Natural killer cell treated with Interleukin-12 subunit alpha and Interleukin-12 subunit beta and Interleukin-15 and Interleukin-18, amount 100 ng/mL, for 72 hours (primary cell): Measurements from ENCODE around the gene CYTH2. TPM values are rescaled to one million over a fixed set of nuclear protein-coding genes. Genes with fewer than 3 reads are reported as not detected.
"Not testable (repeated sequence)": the region's sequence is repeated elsewhere in the genome, so short reads cannot be mapped to it uniquely, and the experiment has no call there.

Source experiments
- ATAC-seq, 2 donors: fragments of 150-1000 bp; cut with Tn5 transposase in 1 of 2; sonication (Bioruptor Pico), chemical (Tn5 transposase) in 1 of 2; 2 replicates each; pipeline ENCODE4 v1.10.0; 2021
- DNase-seq: peaks from one replicate; pipeline ENCODE4 v3.0.0; 2022; ENCODE audit warnings: low spot score
- H3K27ac Mint-ChIP-seq, 2 donors: 1 replicate in 1 of 2; 2 replicates in 1 of 2; pipeline ENCODE4 v1.8.0; 2022; ENCODE audit warnings: mixed read lengths in 2 of 2, mild to moderate bottlenecking in 1 of 2, moderate library complexity in 1 of 2
- H3K27me3 Mint-ChIP-seq, 2 donors: 1 replicate in 1 of 2; 2 replicates in 1 of 2; pipeline ENCODE4 v1.8.0; 2022; ENCODE audit warnings: mixed read lengths in 2 of 2
- H3K36me3 Mint-ChIP-seq: one replicate; pipeline ENCODE4 v1.8.0; 2022; ENCODE audit warnings: mixed read lengths
- H3K4me1 Mint-ChIP-seq, 2 donors: 1 replicate in 1 of 2; 2 replicates in 1 of 2; pipeline ENCODE4 v1.8.0; 2022; ENCODE audit warnings: low read depth in 2 of 2, mixed read lengths in 2 of 2, mild to moderate bottlenecking in 1 of 2
- H3K4me3 Mint-ChIP-seq: one replicate; pipeline ENCODE4 v1.8.0; 2022; ENCODE audit warnings: mixed read lengths
- H3K9me3 Mint-ChIP-seq: 2 replicates; pipeline ENCODE4 v1.8.0; 2022; ENCODE audit warnings: mixed read lengths
- total RNA-seq, 2 donors: library from RNA; stranded (reverse); gene quantifications; one replicate each; pipeline ENCODE4 v1.2.3, GENCODE V29; 2022

Gene CYTH2
- total RNA-seq, 2 donors from 2014 or later = 66.4 to 66.9 TPM

DNA sequence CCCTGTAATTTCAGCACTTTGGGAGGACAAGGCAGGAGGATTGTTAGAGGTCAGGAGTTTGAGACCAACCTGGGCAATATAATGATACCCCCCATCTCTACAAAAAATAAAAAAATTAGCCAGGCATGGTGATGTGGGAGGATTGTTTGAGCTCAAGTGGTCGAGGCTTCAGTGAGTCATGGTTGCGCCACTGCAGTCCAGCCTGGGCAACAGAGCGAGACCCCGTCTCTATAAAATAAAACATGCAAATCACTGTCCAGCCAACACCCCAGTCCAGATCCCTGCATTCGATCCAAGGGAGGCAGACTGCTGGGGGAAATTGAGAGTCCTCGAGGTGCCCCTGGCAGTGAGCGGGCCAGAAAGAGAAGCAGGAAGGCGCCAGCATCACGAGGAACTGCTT, 7.0 kb downstream of the CYTH2 start:
- peaks cover 14 to 29% of the 10 kb centered on the region in 2 donors for H3K4me1 Mint-ChIP-seq
- H3K27ac Mint-ChIP-seq = peak overlapping the region in 1 of 2 donors; percentile 68
- H3K9me3 Mint-ChIP-seq = no peaks in the 10 kb centered on the region
- ATAC-seq (no peak), DNase-seq (no peak)
- no peak overlapping the region for H3K4me3 Mint-ChIP-seq
- H3K27me3 Mint-ChIP-seq = no peaks in the 10 kb centered on the region
- H3K36me3 Mint-ChIP-seq = no peaks in the 10 kb centered on the region

DNA sequence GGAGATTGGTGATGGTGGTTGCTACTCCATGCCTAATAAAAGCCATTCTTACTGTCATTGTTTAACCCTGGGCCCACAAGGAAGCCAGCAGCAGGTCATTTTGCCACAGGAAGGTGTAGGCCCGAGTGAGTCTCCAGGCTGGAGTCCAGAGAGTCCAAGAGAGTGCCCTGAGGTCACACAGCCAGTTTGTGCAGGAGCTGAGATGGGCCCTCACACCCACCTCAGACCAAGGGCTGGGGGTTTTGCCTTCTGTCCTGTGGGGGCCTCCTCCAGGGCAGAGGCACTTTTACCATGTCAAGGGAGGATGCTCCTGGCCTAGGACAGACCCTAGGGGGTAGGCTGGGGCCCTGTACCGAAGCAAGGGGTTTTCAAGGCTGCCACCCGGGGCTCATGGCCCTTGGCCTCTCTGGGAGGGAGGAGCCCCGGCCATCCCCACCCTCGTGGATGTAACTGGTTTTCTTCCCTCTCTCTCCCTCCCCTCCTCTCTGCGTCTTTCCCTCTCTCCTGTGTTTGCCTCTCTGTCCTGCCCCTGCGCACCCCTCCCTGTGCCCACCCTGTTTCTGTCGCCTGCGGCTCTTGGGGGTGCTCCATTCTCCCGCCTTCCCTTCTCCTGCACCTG, 8.0 kb downstream of the CYTH2 start:
- H3K27me3 Mint-ChIP-seq = no peaks in the 10 kb centered on the region
- no peak overlapping the region for H3K27ac Mint-ChIP-seq
- DNase-seq (no peak), ATAC-seq (no peak)
- no peak overlapping the region for H3K4me3 Mint-ChIP-seq
- no peaks in the 10 kb centered on the region for H3K9me3 Mint-ChIP-seq
- no peaks in the 10 kb centered on the region for H3K36me3 Mint-ChIP-seq
- peaks cover 16 to 28% of the 10 kb centered on the region in 2 donors for H3K4me1 Mint-ChIP-seq

DNA sequence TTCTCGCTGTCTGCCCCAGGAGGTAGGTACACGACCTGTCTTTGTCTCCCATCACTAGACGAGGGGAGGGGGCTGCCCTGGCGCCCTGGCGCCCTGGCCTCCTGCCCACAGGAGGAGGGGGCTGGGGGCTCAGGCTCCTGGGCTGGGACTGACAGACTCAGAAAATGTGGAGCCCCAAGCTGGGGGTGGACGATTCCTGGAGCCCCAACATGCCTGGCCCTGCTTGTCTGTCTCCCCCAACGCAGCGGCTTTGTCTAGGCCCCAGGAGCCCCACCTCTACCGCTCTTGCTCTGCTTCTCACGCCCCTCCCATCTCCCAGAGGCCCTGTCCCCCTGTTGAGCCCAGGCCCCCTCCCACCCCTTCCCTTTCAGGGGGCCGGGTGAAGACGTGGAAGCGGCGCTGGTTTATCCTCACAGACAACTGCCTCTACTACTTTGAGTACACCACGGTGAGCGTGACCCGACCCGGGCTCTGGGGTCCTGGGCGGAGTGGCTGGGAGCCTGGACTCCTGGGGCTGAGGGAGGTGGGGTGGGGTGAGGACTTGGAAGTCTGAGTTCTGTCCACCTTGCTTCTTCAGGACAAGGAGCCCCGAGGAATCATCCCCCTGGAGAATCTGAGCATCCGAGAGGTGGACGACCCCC, 8.6 kb downstream of the CYTH2 start:
- Mint-ChIP-seq H3K9me3 (no peaks in the 10 kb centered on the region), H3K4me3 (no peak overlapping the region), H3K27ac (no peak overlapping the region), H3K27me3 (no peaks in the 10 kb centered on the region), H3K36me3 (no peaks in the 10 kb centered on the region), H3K4me1 (peaks cover 16 to 28% of the 10 kb centered on the region in 2 donors)
- DNase-seq (no peak), ATAC-seq (no peak)

DNA sequence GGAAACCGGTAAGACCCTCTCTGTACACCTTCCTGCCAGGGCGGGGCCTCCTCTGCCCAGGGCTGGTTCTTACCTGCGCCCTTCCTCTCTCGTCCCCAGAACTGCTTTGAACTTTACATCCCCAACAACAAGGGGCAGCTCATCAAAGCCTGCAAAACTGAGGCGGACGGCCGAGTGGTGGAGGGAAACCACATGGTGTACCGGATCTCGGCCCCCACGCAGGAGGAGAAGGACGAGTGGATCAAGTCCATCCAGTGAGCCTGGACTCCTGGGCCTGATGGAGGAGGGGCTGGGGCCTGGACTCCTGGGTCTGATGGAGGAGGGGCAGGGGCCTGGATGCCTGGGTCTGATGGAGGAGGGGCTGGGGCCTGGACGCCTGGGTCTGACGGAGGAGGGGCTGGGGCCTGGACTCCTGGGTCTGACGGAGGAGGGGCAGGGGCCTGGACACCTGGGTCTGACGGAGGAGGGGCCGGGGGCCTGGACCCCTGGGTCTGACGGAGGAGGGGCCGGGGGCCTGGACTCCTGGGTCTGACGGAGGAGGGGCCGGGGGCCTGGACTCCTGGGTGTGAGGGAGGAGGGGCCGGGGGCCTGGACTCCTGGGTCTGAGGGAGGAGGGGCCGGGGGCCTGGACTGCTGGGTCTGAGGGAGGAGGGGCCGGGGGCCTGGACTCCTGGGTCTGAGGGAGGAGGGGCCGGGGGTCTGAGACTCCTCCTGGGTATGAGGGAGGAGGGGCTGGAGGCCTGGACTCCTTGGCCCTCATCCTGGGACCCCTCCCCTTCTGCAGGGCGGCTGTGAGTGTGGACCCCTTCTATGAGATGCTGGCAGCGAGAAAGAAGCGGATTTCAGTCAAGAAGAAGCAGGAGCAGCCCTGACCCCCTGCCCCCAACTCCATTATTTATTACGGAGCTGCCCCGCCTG, 9.4 kb downstream of the CYTH2 start:
- H3K4me3 Mint-ChIP-seq = no peak overlapping the region
- DNase-seq = no peak
- ATAC-seq = no peak
- H3K27me3 Mint-ChIP-seq = no peaks in the 10 kb centered on the region
- no peaks in the 10 kb centered on the region for H3K9me3 Mint-ChIP-seq
- H3K4me1 Mint-ChIP-seq = peaks cover 16 to 30% of the 10 kb centered on the region in 2 donors
- H3K27ac Mint-ChIP-seq = peak overlapping the region; percentile 7 to 66
- no peaks in the 10 kb centered on the region for H3K36me3 Mint-ChIP-seq

DNA sequence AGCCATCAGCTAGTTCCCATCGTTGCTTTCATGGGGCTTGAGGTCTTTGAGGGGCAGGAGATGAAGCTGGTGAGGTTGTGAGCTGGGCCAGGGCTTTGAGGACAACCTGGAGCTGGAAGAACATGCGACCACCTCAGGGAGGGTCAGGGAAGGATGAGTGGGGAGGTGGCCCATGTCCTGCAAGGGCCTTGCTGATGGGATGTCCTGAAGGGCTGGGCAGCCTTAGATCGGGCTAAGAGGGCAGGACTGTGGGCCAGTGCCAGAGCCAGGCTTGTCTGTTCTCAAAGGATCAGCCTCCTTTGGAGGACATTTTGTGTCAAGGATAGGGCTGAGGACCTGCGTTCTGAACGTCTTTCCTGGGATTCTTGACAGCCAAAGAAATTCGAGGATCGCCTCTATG, 10.5 kb downstream of the CYTH2 start:
- peak overlapping the region; percentile 7 to 66 for H3K27ac Mint-ChIP-seq
- no peaks in the 10 kb centered on the region for H3K27me3 Mint-ChIP-seq
- H3K4me1 Mint-ChIP-seq = peaks cover 10 to 27% of the 10 kb centered on the region in 2 donors
- peak overlapping the region; percentile 16 for H3K4me3 Mint-ChIP-seq
- no peaks in the 10 kb centered on the region for H3K9me3 Mint-ChIP-seq
- ATAC-seq (no peak), DNase-seq (no peak)
- H3K36me3 Mint-ChIP-seq = no peaks in the 10 kb centered on the region

DNA sequence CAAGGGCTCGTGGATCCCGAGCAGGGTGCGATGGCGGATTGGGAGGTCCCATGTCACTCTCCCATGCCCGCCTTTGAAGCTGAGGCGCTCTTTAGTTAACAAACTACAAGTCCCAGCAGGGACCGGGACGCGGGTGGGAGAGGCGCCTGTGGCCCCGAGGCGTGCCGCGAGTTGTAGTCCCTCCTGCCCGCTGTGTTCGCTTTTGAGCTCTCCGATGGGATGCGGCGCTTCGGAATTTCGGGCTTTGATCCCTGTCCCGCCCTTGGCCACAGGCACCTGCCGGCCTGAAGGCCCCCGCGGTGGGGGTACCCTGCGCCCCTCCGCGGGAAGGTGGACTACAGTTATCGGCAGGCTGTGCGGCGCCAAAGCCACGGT, 11.0 kb downstream of the CYTH2 start:
- Mint-ChIP-seq H3K4me1 (peaks cover 10 to 24% of the 10 kb centered on the region in 2 donors), H3K27me3 (no peaks in the 10 kb centered on the region), H3K36me3 (no peaks in the 10 kb centered on the region), H3K27ac (peak overlapping the region; percentile 70 to 82), H3K9me3 (no peaks in the 10 kb centered on the region), H3K4me3 (peak overlapping the region; percentile 79)
- no peak for DNase-seq
- ATAC-seq = peak; percentile 2 to 8

DNA sequence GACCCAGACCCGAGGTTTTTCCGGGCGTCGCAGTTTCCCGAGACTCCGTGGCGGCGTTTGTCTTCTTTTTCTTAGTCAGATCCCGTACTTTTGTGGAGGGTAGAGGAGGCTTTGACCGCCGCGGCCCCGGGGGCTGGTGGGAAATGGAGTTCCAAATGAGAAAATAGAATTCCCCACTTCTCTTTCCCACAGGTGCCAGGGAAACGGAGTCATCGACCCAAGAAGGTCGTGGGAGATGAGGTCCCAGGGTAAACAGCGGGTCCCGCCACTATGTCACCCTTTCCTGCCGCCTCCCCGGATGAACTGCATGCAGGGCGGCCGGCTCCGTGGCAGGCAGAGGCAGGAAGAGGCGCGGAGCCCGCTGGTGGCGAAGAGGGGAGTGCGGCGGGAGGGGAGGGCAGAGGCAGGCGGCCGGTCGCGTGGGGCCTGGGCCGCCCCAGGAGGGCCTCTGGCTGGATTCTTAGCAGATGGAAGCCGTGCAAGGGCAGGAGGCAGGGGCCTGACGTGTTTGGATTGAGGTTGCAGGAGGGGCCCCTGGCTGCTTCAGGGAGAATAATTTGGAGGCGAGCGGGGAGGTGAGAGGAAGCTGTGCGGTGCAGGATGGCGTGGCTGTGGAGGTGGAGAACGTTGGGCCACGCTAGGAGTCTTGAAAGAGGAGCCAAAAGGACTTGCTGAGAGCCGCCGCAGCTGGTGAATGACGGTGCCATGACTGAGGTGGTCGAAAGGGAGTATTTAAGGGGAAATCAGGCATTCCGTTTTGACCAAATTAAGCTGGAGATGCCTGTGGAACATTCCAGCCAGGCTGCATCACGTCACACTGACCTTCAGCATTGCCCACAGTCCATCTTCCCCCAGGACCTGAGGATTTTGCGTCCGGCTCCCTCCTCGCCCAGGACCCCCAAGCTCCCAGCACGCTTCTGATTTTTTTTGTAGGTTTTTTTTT, 11.7 kb downstream of the CYTH2 start:
- peak; percentile 85 to 89 for ATAC-seq
- peak overlapping the region; percentile 70 to 82 for H3K27ac Mint-ChIP-seq

DNA sequence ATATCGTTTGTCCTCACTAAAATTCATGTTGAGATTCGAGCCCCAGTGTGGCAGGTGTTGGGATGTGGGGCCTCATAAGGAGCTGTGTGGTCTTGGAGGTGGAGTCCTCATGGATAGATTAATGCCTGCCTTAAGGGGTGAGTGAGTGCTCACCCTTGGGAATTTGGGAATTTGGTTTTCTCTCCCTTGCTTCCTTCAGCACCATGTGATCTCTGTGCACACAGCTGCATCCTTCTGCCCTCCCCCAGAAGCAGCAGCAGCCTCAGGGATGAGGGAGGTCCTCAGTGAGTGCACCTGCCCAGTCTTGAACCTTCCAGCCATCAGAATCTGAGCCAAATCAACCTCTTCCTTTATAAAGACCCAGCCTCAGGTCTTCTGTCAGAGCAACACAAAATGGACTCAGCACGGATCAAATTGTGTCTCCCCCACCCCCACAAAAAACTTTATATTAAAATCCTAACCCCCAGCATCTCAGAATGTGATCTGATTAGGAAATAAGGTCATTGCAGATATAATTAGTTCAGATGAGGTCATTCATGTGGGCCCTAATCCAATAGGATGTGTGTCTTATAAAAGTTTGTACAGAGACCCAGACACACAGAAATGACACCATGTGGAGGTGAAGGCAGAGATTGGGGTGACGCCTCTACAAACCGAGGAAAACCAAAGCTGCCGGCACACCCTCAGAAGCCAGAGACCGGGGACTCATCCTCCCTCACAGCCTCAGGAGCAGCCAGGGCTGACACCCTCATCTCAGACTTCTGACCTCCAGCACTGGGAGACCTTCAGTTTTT, 12.9 kb downstream of the CYTH2 start:
- H3K4me3 Mint-ChIP-seq = no peak overlapping the region
- ATAC-seq = no peak
- no peak for DNase-seq
- no peaks in the 10 kb centered on the region for H3K27me3 Mint-ChIP-seq
- H3K36me3 Mint-ChIP-seq = no peaks in the 10 kb centered on the region
- peak overlapping the region in 1 of 2 donors; percentile 70 for H3K27ac Mint-ChIP-seq
- no peaks in the 10 kb centered on the region for H3K9me3 Mint-ChIP-seq
- peaks cover 10 to 21% of the 10 kb centered on the region in 2 donors for H3K4me1 Mint-ChIP-seq

More for the DNA sequence above, 11.7 kb downstream of the CYTH2 start:
- Mint-ChIP-seq H3K27me3 (no peaks in the 10 kb centered on the region), H3K9me3 (no peaks in the 10 kb centered on the region), H3K36me3 (no peaks in the 10 kb centered on the region), H3K4me1 (peaks cover 10 to 21% of the 10 kb centered on the region in 2 donors), H3K4me3 (peak overlapping the region; percentile 79)
- DNase-seq = peak; percentile 75

DNA sequence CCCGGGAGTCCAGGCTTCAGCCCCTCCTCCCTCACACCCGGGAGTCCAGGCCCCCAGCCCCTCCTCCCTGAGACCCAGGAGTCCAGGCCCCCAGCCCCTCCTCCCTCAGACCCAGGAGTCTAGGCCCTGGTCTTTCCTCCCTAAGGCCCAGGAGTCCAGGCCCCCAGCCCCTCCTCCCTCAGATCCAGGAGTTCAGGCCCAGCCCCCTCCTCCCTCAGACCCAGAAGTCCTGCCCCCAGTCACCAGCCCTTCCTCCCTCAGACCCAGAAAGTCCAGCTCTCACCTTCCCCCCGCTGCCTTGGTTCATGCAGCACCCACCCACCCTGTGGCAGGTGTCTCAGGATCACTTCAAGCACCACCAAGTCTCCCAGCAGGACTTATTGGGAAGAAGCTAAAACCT, 14.1 kb downstream of the CYTH2 start:
- no peaks in the 10 kb centered on the region for H3K9me3 Mint-ChIP-seq
- H3K27ac Mint-ChIP-seq = no peak overlapping the region

DNA sequence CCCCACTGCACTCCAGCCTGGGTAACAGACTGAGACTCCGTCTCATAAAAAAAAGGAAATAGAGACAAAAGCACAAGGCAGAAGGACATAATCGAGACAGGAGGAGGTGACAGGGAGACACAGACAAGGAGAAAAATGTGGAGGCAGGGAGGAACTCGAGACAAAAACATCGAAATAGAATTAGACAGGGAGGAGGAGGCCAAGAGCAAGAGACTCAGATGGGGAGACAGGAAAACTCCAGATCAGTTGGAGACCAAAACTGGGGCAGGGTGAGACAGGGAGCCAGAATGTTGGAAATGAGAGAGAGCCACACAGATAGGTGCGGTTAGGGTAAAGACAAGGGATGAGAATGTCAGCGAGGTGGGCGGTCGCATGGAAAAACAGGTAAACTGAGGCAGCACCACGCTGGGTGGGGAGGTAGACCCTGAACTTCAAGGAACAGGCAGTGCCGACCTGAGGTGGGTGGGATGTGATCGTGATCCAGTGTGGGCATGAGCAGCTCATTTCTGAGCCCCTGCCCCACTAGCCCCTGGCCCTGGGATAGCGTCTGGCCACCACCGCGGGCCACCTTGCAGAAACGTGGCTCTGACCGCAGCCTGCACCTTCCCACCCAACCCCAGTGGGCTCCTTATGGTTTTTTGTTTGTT, 15.2 kb downstream of the CYTH2 start:
- peak overlapping the region in 1 of 2 donors; percentile 6 for H3K27ac Mint-ChIP-seq
- H3K27me3 Mint-ChIP-seq = no peaks in the 10 kb centered on the region
- H3K36me3 Mint-ChIP-seq = no peaks in the 10 kb centered on the region
- ATAC-seq = no peak
- H3K4me1 Mint-ChIP-seq = peaks cover 10 to 19% of the 10 kb centered on the region in 2 donors
- no peaks in the 10 kb centered on the region for H3K9me3 Mint-ChIP-seq
- DNase-seq = no peak
- no peak overlapping the region for H3K4me3 Mint-ChIP-seq

More for the DNA sequence above, 14.1 kb downstream of the CYTH2 start:
- no peak for ATAC-seq
- no peaks in the 10 kb centered on the region for H3K36me3 Mint-ChIP-seq
- no peak overlapping the region for H3K4me3 Mint-ChIP-seq
- peaks cover 10 to 21% of the 10 kb centered on the region in 2 donors for H3K4me1 Mint-ChIP-seq
- DNase-seq = no peak
- H3K27me3 Mint-ChIP-seq = no peaks in the 10 kb centered on the region

DNA sequence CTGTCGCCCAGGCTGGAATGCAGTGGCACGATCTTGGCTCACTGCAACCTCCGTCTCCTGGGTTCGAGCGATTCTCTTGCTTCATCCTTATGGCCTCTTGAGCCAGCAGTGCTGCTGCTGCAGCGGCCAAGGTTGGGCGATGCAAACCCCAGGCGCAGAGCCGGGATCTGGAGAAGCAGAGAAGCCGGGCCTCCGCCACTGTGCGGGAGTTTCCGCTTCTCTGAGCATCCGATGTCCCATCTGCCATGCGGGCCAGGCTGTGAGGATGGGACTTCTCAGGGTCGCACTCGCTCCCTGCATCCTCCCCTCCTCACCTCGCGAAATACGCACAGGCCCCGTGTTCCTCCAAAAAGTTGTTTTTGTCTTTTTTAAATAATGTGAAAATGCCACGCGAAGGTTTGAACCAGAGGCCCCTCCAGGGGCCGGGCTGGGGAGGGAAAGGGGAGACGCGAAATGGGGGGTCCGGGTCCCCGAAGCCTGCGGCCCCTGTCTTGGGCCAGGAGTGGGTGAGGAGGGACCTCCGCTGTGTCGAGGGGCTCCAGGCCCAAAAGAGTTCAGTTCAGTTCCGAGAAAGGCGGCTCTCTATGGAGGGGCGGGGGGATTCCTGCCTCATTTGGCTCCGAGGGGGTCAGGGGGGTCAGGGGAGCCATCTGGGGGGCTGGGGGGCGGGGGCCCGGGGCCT, 15.9 kb downstream of the CYTH2 start:
- Mint-ChIP-seq H3K36me3 (no peaks in the 10 kb centered on the region), H3K27me3 (no peaks in the 10 kb centered on the region), H3K27ac (no peak overlapping the region), H3K4me3 (no peak overlapping the region), H3K4me1 (peaks cover 10 to 17% of the 10 kb centered on the region in 2 donors), H3K9me3 (no peaks in the 10 kb centered on the region)
- no peak for ATAC-seq
- DNase-seq = no peak

DNA sequence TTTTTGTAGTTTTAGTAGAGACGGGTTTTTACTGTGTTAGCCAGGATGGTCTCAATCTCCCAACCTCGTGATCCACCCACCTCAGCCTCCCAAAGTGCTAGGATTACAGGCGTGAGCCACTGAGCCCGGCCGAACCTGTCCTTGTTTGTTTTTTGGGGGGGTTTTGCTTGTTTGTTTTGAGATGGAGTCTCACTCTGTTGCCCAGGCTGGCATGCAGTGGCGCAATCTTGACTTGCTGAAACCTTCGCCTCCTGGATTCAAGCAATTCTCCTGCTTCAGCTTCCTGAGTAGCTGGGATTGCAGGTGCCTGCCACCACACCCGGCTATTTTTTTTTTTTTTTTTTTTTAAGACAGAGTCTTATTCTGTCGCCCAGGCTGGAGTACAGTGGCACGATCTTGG, 17.5 kb downstream of the CYTH2 start:
- not testable (repeated sequence) for H3K27me3 Mint-ChIP-seq, DNase-seq, ATAC-seq, H3K27ac Mint-ChIP-seq, H3K9me3 Mint-ChIP-seq, H3K4me3 Mint-ChIP-seq, H3K36me3 Mint-ChIP-seq
- H3K4me1 Mint-ChIP-seq = peaks cover 8 to 13% of the 10 kb centered on the region in 2 donors
